Ishikawa (cell line): Measurements from ENCODE around the gene CSTPP1.

Source experiments
- CEBPB ChIP-seq: IDR thresholded peaks from 2 replicates; pipeline ENCODE4 v1.6.1; 2012
- CREB1 ChIP-seq: IDR thresholded peaks from 2 replicates; pipeline ENCODE4 v1.6.1; 2012; ENCODE audit warnings: low read depth
- EGR1 ChIP-seq: IDR thresholded peaks from 2 replicates; pipeline ENCODE4 v1.6.1; 2012
- EP300 ChIP-seq: IDR thresholded peaks from 2 replicates; pipeline ENCODE4 v1.6.1; 2012; ENCODE audit warnings: borderline replicate concordance
- FOXM1 ChIP-seq: IDR thresholded peaks from 2 replicates; pipeline ENCODE4 v1.6.1; 2012; ENCODE audit warnings: low read depth, borderline replicate concordance
- NFIC ChIP-seq: IDR thresholded peaks from 2 replicates; pipeline ENCODE4 v1.6.1; 2012
- RAD21 ChIP-seq: IDR thresholded peaks from 2 replicates; pipeline ENCODE4 v1.6.1; 2012; ENCODE audit warnings: low read depth
- TAF1 ChIP-seq: IDR thresholded peaks from 2 replicates; pipeline ENCODE4 v1.6.1; 2012; ENCODE audit warnings: low read depth, mild to moderate bottlenecking
- TCF12 ChIP-seq: IDR thresholded peaks from 2 replicates; pipeline ENCODE4 v1.6.1; 2012; ENCODE audit warnings: low read depth
- TEAD4 ChIP-seq: IDR thresholded peaks from 2 replicates; pipeline ENCODE4 v1.6.1; 2012
- YY1 ChIP-seq: IDR thresholded peaks from 2 replicates; pipeline ENCODE4 v1.6.1; 2012; ENCODE audit warnings: low read depth
- ZBTB7A ChIP-seq: IDR thresholded peaks from 2 replicates; pipeline ENCODE4 v1.6.1; 2012; ENCODE audit warnings: low read depth
- TF ChIP-seq, protein P1 (sequence below): IDR thresholded peaks from 2 replicates; pipeline ENCODE4 v1.6.1; 2012; ENCODE audit warnings: low read depth, mild to moderate bottlenecking
- TF ChIP-seq, protein P2 (sequence below): IDR thresholded peaks from 2 replicates; pipeline ENCODE4 v1.6.1; 2012
- TF ChIP-seq, protein P3 (sequence below): IDR thresholded peaks from 2 replicates; pipeline ENCODE4 v1.6.1; 2012

Gene CSTPP1

GRCh38 chr11:47157805-47158204, 221.2 kb downstream of the CSTPP1 start:
- TF ChIP-seq YY1: no peak
- no peak for TF ChIP-seq TCF12
- TF ChIP-seq TEAD4: no peak
- no peak for TF ChIP-seq EGR1
- no peak for TF ChIP-seq RAD21
- no peak for TF ChIP-seq FOXM1
- no peak for TF ChIP-seq CREB1
- TF ChIP-seq EP300: no peak
- TF ChIP-seq NFIC: no peak
- no peak for TF ChIP-seq TAF1
- TF ChIP-seq, protein P1, sequence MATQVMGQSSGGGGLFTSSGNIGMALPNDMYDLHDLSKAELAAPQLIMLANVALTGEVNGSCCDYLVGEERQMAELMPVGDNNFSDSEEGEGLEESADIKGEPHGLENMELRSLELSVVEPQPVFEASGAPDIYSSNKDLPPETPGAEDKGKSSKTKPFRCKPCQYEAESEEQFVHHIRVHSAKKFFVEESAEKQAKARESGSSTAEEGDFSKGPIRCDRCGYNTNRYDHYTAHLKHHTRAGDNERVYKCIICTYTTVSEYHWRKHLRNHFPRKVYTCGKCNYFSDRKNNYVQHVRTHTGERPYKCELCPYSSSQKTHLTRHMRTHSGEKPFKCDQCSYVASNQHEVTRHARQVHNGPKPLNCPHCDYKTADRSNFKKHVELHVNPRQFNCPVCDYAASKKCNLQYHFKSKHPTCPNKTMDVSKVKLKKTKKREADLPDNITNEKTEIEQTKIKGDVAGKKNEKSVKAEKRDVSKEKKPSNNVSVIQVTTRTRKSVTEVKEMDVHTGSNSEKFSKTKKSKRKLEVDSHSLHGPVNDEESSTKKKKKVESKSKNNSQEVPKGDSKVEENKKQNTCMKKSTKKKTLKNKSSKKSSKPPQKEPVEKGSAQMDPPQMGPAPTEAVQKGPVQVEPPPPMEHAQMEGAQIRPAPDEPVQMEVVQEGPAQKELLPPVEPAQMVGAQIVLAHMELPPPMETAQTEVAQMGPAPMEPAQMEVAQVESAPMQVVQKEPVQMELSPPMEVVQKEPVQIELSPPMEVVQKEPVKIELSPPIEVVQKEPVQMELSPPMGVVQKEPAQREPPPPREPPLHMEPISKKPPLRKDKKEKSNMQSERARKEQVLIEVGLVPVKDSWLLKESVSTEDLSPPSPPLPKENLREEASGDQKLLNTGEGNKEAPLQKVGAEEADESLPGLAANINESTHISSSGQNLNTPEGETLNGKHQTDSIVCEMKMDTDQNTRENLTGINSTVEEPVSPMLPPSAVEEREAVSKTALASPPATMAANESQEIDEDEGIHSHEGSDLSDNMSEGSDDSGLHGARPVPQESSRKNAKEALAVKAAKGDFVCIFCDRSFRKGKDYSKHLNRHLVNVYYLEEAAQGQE: no peak
- TF ChIP-seq, protein P2, sequence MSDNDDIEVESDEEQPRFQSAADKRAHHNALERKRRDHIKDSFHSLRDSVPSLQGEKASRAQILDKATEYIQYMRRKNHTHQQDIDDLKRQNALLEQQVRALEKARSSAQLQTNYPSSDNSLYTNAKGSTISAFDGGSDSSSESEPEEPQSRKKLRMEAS: no peak
- no peak for TF ChIP-seq CEBPB

DNA sequence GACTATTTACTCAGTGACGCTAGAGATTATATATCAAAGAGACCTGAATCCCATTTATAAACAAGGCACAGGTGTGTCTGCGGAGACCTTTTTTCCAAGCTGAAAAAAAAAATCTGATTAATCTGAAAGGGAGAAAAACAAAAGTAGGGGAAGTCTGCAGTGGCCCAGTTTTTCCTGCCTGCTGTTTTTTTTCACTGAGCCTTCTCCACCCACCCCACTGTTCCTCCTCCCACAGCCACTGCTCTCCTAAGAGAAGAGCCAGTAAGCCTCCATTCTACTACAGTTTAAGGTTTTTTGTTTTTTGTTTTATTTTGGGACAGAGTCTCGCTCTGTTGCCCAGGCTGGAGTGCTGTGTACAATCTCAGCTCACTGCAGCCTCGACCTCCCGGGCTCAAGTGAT, 221.7 kb downstream of the CSTPP1 start:
- TF ChIP-seq TAF1 (no peak), TEAD4 (no peak), EP300 (no peak), YY1 (no peak), ZBTB7A (no peak)
- TF ChIP-seq, protein P1: no peak
- TF ChIP-seq, protein P3, sequence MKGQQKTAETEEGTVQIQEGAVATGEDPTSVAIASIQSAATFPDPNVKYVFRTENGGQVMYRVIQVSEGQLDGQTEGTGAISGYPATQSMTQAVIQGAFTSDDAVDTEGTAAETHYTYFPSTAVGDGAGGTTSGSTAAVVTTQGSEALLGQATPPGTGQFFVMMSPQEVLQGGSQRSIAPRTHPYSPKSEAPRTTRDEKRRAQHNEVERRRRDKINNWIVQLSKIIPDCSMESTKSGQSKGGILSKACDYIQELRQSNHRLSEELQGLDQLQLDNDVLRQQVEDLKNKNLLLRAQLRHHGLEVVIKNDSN: no peak

DNA sequence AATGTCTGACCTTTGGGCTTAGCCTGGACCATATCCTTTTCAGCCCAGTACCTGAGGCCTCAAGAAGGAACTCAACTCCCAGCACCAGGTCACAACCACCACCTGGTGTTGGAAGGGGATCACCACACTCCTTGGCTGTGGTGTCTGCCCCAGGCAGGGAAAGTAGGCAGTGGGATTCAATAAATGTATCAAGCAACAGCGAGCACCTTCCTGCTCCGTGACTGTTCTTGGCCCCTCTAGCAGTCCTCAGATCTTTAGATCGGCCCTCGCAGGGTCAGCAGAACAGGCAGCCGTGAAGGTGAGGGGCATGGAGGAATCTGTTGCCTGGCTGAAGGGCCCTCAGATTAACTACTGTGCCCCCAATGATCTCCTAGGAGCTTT, 224.2 kb downstream of the CSTPP1 start:
- TF ChIP-seq, protein P2: no peak
- TF ChIP-seq, protein P3: no peak
- TF ChIP-seq, protein P1: no peak
- no peak for TF ChIP-seq TCF12
- TF ChIP-seq ZBTB7A: no peak

DNA sequence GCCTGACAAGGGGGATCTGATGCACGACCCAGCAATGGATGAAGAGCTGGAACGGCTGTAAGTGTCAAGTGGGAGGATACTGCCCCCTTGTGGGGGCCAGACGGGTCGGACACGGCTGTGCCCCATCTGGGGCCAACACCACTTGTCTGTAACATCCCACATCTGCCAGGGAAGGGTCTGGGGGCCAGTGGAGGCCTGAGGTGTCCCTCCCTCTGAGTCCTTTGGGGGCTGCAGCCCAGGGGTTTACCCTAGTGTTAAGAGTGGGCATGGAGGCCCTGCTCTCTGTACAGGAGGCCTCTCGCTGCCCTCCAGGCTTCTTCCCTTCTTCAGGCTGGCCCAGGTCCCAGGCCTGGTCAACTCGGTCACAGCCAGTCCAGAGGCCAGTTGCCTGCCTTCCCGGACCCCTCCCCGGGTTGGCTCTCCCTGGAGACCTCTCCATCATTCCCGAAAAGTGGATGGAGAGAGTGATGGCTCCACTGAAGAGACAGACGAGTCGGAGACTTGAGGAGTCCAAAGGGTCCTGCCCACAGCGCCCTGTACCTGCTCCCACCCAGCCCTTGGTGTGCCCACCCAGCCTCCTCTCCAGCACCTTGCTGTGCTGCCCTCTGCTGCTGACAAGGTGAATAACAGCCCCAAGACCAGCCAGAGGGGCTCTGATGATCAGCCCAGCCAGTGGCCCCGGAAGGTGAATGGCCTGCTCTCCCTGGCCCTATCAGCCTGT, 224.7 kb downstream of the CSTPP1 start:
- TF ChIP-seq, protein P3: no peak
- TF ChIP-seq ZBTB7A: peak; percentile 28; the same call in 1 of the 2 replicates
- TF ChIP-seq NFIC: no peak
- TF ChIP-seq, protein P1: no peak
- no peak for TF ChIP-seq YY1
- peak; percentile 58 for TF ChIP-seq RAD21
